Gastroesophageal sphincter (tissue), 4 donors: ENCODE measurements around the gene SHPK. TPM values are rescaled to one million over a fixed set of nuclear protein-coding genes. Genes with fewer than 3 reads are reported as not detected.

ENCODE experiments used
- ATAC-seq: fragments of 150-250 bp; one replicate; pipeline ENCODE4 v1.9.1; 2016; ENCODE audit warnings: mild to moderate bottlenecking, moderate library complexity
- H3K27ac ChIP-seq, 4 donors: fragments of 200-600 bp; sonication (generic) in 3 of 4; 1 replicate in 3 of 4; 2 replicates in 1 of 4; pipeline ENCODE4 v1.5.1; 2016 to 2019
- H3K27me3 ChIP-seq: fragments of 200-600 bp; sonication (generic); one replicate; pipeline ENCODE4 v1.5.1; 2019
- H3K36me3 ChIP-seq, 2 donors: fragments of 200-600 bp; sonication (generic); one replicate each; pipeline ENCODE4 v1.5.1; 2019; ENCODE audit warnings: control low read depth in 1 of 2
- H3K4me1 ChIP-seq, 3 donors: fragments of 200-600 bp; sonication (generic); 1 replicate in 2 of 3; 2 replicates in 1 of 3; pipeline ENCODE4 v1.5.1; 2016 to 2019; ENCODE audit warnings: control low read depth in 2 of 3
- H3K4me3 ChIP-seq, 2 donors: fragments of 200-600 bp; sonication (generic); one replicate each; pipeline ENCODE4 v1.5.1; 2019; ENCODE audit warnings: mild to moderate bottlenecking in 1 of 2, moderate library complexity in 1 of 2
- H3K9me3 ChIP-seq, 3 donors: fragments of 200-600 bp; sonication (generic); one replicate each; pipeline ENCODE4 v1.5.1; 2017 to 2019; ENCODE audit warnings: control low read depth in 2 of 3
- CTCF ChIP-seq, 4 experiments: fragments of 200-600 bp in 2 of 4; fragments of 450-650 bp in 2 of 4; sonication (generic) in 1 of 4; IDR thresholded peaks; one replicate each; pipeline ENCODE4 v1.5.1; 2017 to 2019; ENCODE audit warnings: antibody characterized with exemption in 4 of 4, mild to moderate bottlenecking in 2 of 4, moderate library complexity in 2 of 4
- EP300 ChIP-seq: sonication (generic); formaldehyde crosslinking; IDR thresholded peaks from one replicate; pipeline ENCODE4 v1.6.1; 2017; ENCODE audit warnings: antibody characterized with exemption, mild to moderate bottlenecking
- POLR2A ChIP-seq, 2 donors: fragments of 450-650 bp; IDR thresholded peaks; one replicate each; pipeline ENCODE4 v1.6.1; 2017; ENCODE audit warnings: antibody characterized with exemption in 2 of 2, mild to moderate bottlenecking in 2 of 2, moderate library complexity in 1 of 2
- POLR2AphosphoS5 ChIP-seq: sonication (generic); formaldehyde crosslinking; IDR thresholded peaks from one replicate; pipeline ENCODE4 v1.6.1; 2017; ENCODE audit warnings: antibody characterized with exemption
- WGBS, 2 donors: methylation state at CpG; one replicate each; pipeline ENCODE4 v1.1.5; 2018; ENCODE audit warnings: low coverage in 1 of 2; 5-methylcytosine and 5-hydroxymethylcytosine counted together
- total RNA-seq, 4 donors: library from RNA; depleted of rRNA; stranded (reverse); fragments of >200 nt; gene quantifications; one replicate each; pipeline ENCODE4 v1.1.0, GENCODE V29; 2016

Gene SHPK
- total RNA-seq, 4 donors from 2014 or later: 5.9 to 11.1 (median 9.8) TPM

- Histone ChIP-seq H3K9me3 (no peaks in the 10 kb centered on the region), H3K4me3 (no peak overlapping the region), H3K27me3 (no peaks in the 10 kb centered on the region), H3K27ac (no peak overlapping the region), H3K36me3 (peaks cover 0 to 29% of the 10 kb centered on the region in 2 donors), H3K4me1 (peaks cover 0 to 29% (median 19%) of the 10 kb centered on the region in 3 donors)
- no peak for TF ChIP-seq POLR2A (IDR thresholded peaks at IDR 0.05)
- ATAC-seq: no peak
- WGBS, 2 donors: 89% methylated on average over 2 of the region's 11 CpGs; no CpG with 5 or more reads in 1 of the 2 donors
These were observed 19.7 kb upstream of the SHPK start for GRCh38 chr17:3655766-3656165.

GRCh38 chr17:3647769-3648555 is 11.9 kb upstream of the SHPK start:
- ATAC-seq: no peak

GRCh38 chr17:3647251-3647650 is 11.2 kb upstream of the SHPK start:
- ATAC-seq: no peak
- Histone ChIP-seq H3K4me1 (peaks cover 0 to 7% (median 0%) of the 10 kb centered on the region in 3 donors), H3K27ac (no peak overlapping the region), H3K9me3 (no peaks in the 10 kb centered on the region), H3K36me3 (peaks cover 0 to 81% of the 10 kb centered on the region in 2 donors), H3K4me3 (no peak overlapping the region), H3K27me3 (no peaks in the 10 kb centered on the region)
- no peak for TF ChIP-seq POLR2A (IDR thresholded peaks at IDR 0.05)
- no peak for TF ChIP-seq POLR2AphosphoS5
- TF ChIP-seq EP300: no peak
- no peak for TF ChIP-seq CTCF (IDR thresholded peaks at IDR 0.05)
- 89% methylated on average over 3 of the region's 12 CpGs; no CpG with 5 or more reads in 1 of the 2 donors for WGBS, 2 donors

More at GRCh38 chr17:3647769-3648555, 11.9 kb upstream of the SHPK start:
- 62 to 87% methylated on average over 8 of the region's 20 CpGs for WGBS, 2 donors
- H3K9me3 ChIP-seq: no peaks in the 10 kb centered on the region
- no peaks in the 10 kb centered on the region for H3K27me3 ChIP-seq
- H3K4me1 ChIP-seq: peaks cover 0 to 7% (median 0%) of the 10 kb centered on the region in 3 donors
- H3K27ac ChIP-seq: no peak overlapping the region
- TF ChIP-seq POLR2AphosphoS5: no peak
- TF ChIP-seq EP300: no peak
- TF ChIP-seq POLR2A (IDR thresholded peaks at IDR 0.05): no peak
- peak in 2 of 4 experiments; percentile 22 to 42 for TF ChIP-seq CTCF (IDR thresholded peaks at IDR 0.05)
- no peak overlapping the region for H3K4me3 ChIP-seq
- peaks cover 0 to 74% of the 10 kb centered on the region in 2 donors for H3K36me3 ChIP-seq

- Histone ChIP-seq H3K27ac (no peak overlapping the region), H3K4me3 (no peak overlapping the region), H3K27me3 (no peaks in the 10 kb centered on the region), H3K4me1 (peaks cover 0 to 7% (median 0%) of the 10 kb centered on the region in 3 donors), H3K9me3 (no peaks in the 10 kb centered on the region), H3K36me3 (peaks cover 0 to 83% of the 10 kb centered on the region in 2 donors)
- no CpG with 5 or more reads among the region's 5 CpGs for WGBS, 2 donors
- TF ChIP-seq CTCF (IDR thresholded peaks at IDR 0.05) (no peak), POLR2AphosphoS5 (no peak)
- no peak for ATAC-seq
These were observed 9.3 kb upstream of the SHPK start for GRCh38 chr17:3645310-3645709.

- Histone ChIP-seq H3K4me1 (peaks cover 0 to 7% (median 0%) of the 10 kb centered on the region in 3 donors), H3K9me3 (no peaks in the 10 kb centered on the region), H3K27me3 (no peaks in the 10 kb centered on the region), H3K4me3 (no peak overlapping the region), H3K27ac (no peak overlapping the region), H3K36me3 (peaks cover 0 to 75% of the 10 kb centered on the region in 2 donors)
- WGBS, 2 donors: 100% methylated on average over 1 to 2 of the region's 4 CpGs
- ATAC-seq: no peak
- TF ChIP-seq CTCF (IDR thresholded peaks at IDR 0.05): no peak
- no peak for TF ChIP-seq POLR2AphosphoS5
- no peak for TF ChIP-seq POLR2A (IDR thresholded peaks at IDR 0.05)
- TF ChIP-seq EP300: no peak
These were observed 7.9 kb upstream of the SHPK start for GRCh38 chr17:3643889-3644349.
